Endothelial cell of umbilical vein (primary cell): ENCODE results near the gene ZNF268. TPM values are rescaled to one million over a fixed set of nuclear protein-coding genes. Genes with fewer than 3 reads are reported as not detected.

ENCODE experiments used
- BruUV-seq: library from RNA; stranded (reverse); fragments of 400-500 nt; replicated peaks from 2 replicates; lab custom pipeline; 2021; lab: Mats Ljungman, UMichigan
- CTCF ChIA-PET: fragments of 300-600, 350-600 bp; sonication (Branson Sonifier 250); formaldehyde crosslinking; loops from one replicate; lab custom pipeline; 2021; ENCODE audit warnings: antibody characterized with exemption, inconsistent platforms; lab: Charles Lee
- POLR2A ChIA-PET: fragments of 300-600, 350-600 bp; sonication (Branson Sonifier 250); formaldehyde crosslinking; loops from one replicate; lab custom pipeline; 2021; ENCODE audit warnings: antibody characterized with exemption, inconsistent platforms; lab: Charles Lee
- DNase-seq: peaks from one replicate; pipeline ENCODE4 v3.0.0-alpha.2; 2011; ENCODE audit warnings: low read depth, low spot score
- FAIRE-seq: peaks from 2 replicates; lab custom pipeline; 2011; peaks lifted over from hg19 to GRCh38; lab: Jason Lieb, UNC
- H2AFZ ChIP-seq: 2 replicates; pipeline ENCODE4 v1.6.0; 2012; ENCODE audit warnings: low read depth, low read length, control low read depth, inconsistent platforms
- H3K27ac ChIP-seq: 2 replicates; pipeline ENCODE4 v1.5.1; 2011; ENCODE audit warnings: low read depth, mild to moderate bottlenecking, control low read depth, low read length, moderate library complexity; ENCODE audit not compliant: insufficient read depth
- H3K27me3 ChIP-seq, 2 experiments: 2 replicates each; pipeline versions ENCODE4 v1.6.0 to v1.6.1; 2011; ENCODE audit warnings: low read length in 2 of 2, mixed read lengths in 1 of 2; ENCODE audit not compliant: control insufficient read depth in 2 of 2, insufficient read depth in 2 of 2
- H3K36me3 ChIP-seq, 2 experiments: 2 replicates in 1 of 2; 3 replicates in 1 of 2; pipeline ENCODE4 v1.5.1; 2011; ENCODE audit warnings: low read length in 2 of 2, mild to moderate bottlenecking in 1 of 2, moderate library complexity in 1 of 2; ENCODE audit not compliant: control insufficient read depth in 2 of 2, insufficient read depth in 2 of 2; ENCODE audit errors: extremely low read depth in 1 of 2
- H3K4me1 ChIP-seq: 3 replicates; pipeline ENCODE4 v1.5.1; 2011; ENCODE audit warnings: mild to moderate bottlenecking, low read length; ENCODE audit not compliant: control insufficient read depth, insufficient read depth; ENCODE audit errors: extremely low read depth
- H3K4me2 ChIP-seq: 2 replicates; pipeline ENCODE4 v1.6.1; 2011; ENCODE audit warnings: low read length, control low read depth, mixed read lengths; ENCODE audit not compliant: insufficient read depth
- H3K4me3 ChIP-seq, 3 experiments: fragments of 200-600 bp in 1 of 3; sonication (generic), shearing (Covaris generic) in 1 of 3; replicated peaks in 1 of 3; 2 replicates each; pipeline ENCODE4 v1.5.1; 2011 to 2016; ENCODE audit warnings: control low read depth in 3 of 3, low read length in 3 of 3, mild to moderate bottlenecking in 2 of 3, inconsistent platforms in 1 of 3, low read depth in 1 of 3, moderate library complexity in 1 of 3; ENCODE audit not compliant: insufficient read depth in 1 of 3
- H3K79me2 ChIP-seq: 2 replicates; pipeline ENCODE4 v1.6.0; 2012; ENCODE audit warnings: low read length, inconsistent platforms; ENCODE audit not compliant: control insufficient read depth, insufficient read depth
- H3K9ac ChIP-seq: replicated peaks from 2 replicates; pipeline ENCODE3; 2011; ENCODE audit warnings: low read length, control low read depth; ENCODE audit not compliant: insufficient read depth; ENCODE audit errors: extremely low read depth
- H3K9me1 ChIP-seq: replicated peaks from 3 replicates; pipeline ENCODE4 v1.6.0; 2011; ENCODE audit warnings: mild to moderate bottlenecking, low read length; ENCODE audit not compliant: control insufficient read depth, insufficient read depth; ENCODE audit errors: extremely low read depth
- H3K9me3 ChIP-seq: replicated peaks from 2 replicates; pipeline ENCODE4 v1.5.1; 2012; ENCODE audit warnings: low read length, inconsistent platforms; ENCODE audit not compliant: control insufficient read depth, insufficient read depth
- H4K20me1 ChIP-seq: replicated peaks from 2 replicates; pipeline ENCODE3; 2011; ENCODE audit warnings: mild to moderate bottlenecking, low read length; ENCODE audit not compliant: control insufficient read depth, insufficient read depth; ENCODE audit errors: extremely low read depth
- CTCF ChIP-seq, 2 donors: IDR thresholded peaks; 1 replicate in 1 of 2; 2 replicates in 1 of 2; pipeline ENCODE4 v1.5.1; 2011; ENCODE audit warnings: low read length in 2 of 2, mild to moderate bottlenecking in 2 of 2, moderate library complexity in 2 of 2, control low read depth in 1 of 2, inconsistent platforms in 1 of 2, low read depth in 1 of 2; ENCODE audit not compliant: insufficient read depth in 1 of 2; ENCODE audit errors: extremely low read depth in 1 of 2
- EZH2 ChIP-seq: IDR thresholded peaks from 2 replicates; pipeline ENCODE4 v1.6.1; 2012; ENCODE audit warnings: borderline replicate concordance, low read depth, mild to moderate bottlenecking, moderate library complexity, low read length, inconsistent platforms; ENCODE audit not compliant: severe bottlenecking
- FOS ChIP-seq: IDR thresholded peaks from 2 replicates; pipeline ENCODE4 v1.6.1; 2011; ENCODE audit warnings: mild to moderate bottlenecking, low read length, moderate library complexity, borderline replicate concordance; ENCODE audit not compliant: insufficient read depth
- GATA2 ChIP-seq: IDR thresholded peaks from 2 replicates; pipeline ENCODE4 v1.7.0; 2011; ENCODE audit warnings: low read depth, mild to moderate bottlenecking, moderate library complexity, mixed read lengths, low read length; ENCODE audit not compliant: insufficient read length, insufficient read depth
- JUN ChIP-seq: IDR thresholded peaks from 2 replicates; pipeline ENCODE4 v1.6.1; 2011; ENCODE audit warnings: borderline replicate concordance, low read depth; ENCODE audit not compliant: insufficient read length, insufficient read depth
- MAX ChIP-seq: IDR thresholded peaks from 2 replicates; pipeline ENCODE4 v1.6.1; 2011; ENCODE audit not compliant: insufficient read depth, insufficient read length
- MYC ChIP-seq: IDR thresholded peaks from one replicate; pipeline ENCODE4 v1.6.1; 2011; ENCODE audit warnings: mild to moderate bottlenecking, low read depth, low read length
- POLR2A ChIP-seq: IDR thresholded peaks from 2 replicates; pipeline ENCODE4 v1.6.1; 2012; ENCODE audit warnings: low read depth, mild to moderate bottlenecking, control low read depth, low read length
- POLR2AphosphoS5 ChIP-seq: IDR thresholded peaks from 2 replicates; pipeline ENCODE4 v1.6.1; 2012; ENCODE audit warnings: low read depth, mild to moderate bottlenecking, control low read depth, low read length, moderate library complexity; ENCODE audit not compliant: insufficient read depth
- dilution Hi-C: fragments of 300-500 bp; cut with MboI; formaldehyde crosslinking; loops from one replicate; pipeline ENCODE4 v1.15.0; 2019; ENCODE audit warnings: low sequenced_read_pairs; ENCODE audit not compliant: extremely low pct_ligation_motif_present
- intact Hi-C: fragments of 100-400 bp; cut with micrococcal nuclease; formaldehyde crosslinking; loops from one replicate; pipeline ENCODE4 v1.10.0; 2022
- polyA plus RNA-seq, 4 experiments: library from polyadenylated mRNA; depleted of rRNA in 3 of 4; stranded (reverse) in 3 of 4; unstranded in 1 of 4; fragments of >200 nt; gene quantifications; 2 replicates each; pipeline versions ENCODE4 v1.2.1 to v1.2.3, GENCODE V29; 2011 to 2012; ENCODE audit warnings: missing spikeins in 1 of 4
- small RNA-seq: library from RNA; depleted of rRNA; stranded (forward); fragments of <200 nt; gene quantifications from one replicate; pipeline ENCODE3, GENCODE V24; 2012; ENCODE audit warnings: low replicate concordance, low read depth; ENCODE audit not compliant: insufficient read depth, insufficient read length
- total RNA-seq: library from RNA; stranded (reverse); gene quantifications from 2 replicates; pipeline ENCODE4 v1.2.3, GENCODE V29; 2021

Gene ZNF268
- total and polyA plus RNA-seq, 2 donors (not counting 3 experiments of a cell fraction or from before 2014, with no cell fraction given), result 7.7 to 17.3 TPM

DNA sequence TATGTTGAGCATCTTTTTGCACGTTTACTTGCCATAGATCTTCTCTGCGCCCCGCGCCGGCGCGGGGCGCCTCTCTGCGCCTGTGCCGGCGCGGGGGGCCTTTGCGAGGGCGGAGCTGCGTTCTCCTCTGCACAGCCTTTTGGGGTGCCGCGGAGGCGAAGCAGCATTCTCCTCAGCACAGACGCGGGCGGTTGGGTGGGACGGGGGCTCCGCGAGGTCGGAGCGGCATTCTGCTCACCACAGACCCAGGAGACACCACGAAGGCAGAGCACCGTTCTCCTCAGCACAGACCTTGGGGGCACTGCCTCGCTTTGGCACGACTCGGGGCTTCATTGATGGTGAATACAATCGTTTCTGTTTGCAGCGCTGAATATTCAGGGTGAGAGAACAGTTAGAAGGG, 82.9 kb downstream of the ZNF268 start:
- CTCF ChIA-PET, result no interaction called here
- no peak for FAIRE-seq
- no peak for TF ChIP-seq GATA2
- no peak for TF ChIP-seq JUN
- no peak for TF ChIP-seq MAX
- TF ChIP-seq CTCF (IDR thresholded peaks at IDR 0.05; ENCODE audit: extremely low read depth in 1 of 2, insufficient read depth in 1 of 2, low read depth in 1 of 2, low read length in 2 of 2), result no peak
- TF ChIP-seq FOS, result no peak
- TF ChIP-seq POLR2A, result no peak
- TF ChIP-seq MYC, result no peak
- no peak for TF ChIP-seq EZH2
- no peak for TF ChIP-seq POLR2AphosphoS5

More for the DNA sequence above, 82.9 kb downstream of the ZNF268 start:
- no peaks in the 10 kb centered on the region for H3K9me1 ChIP-seq
- no peaks in the 10 kb centered on the region for H3K36me3 ChIP-seq
- POLR2A ChIA-PET, result no interaction called here
- no peak overlapping the region for H3K9ac ChIP-seq
- no TSS peak for BruUV-seq
- no peaks in the 10 kb centered on the region for H4K20me1 ChIP-seq
- no peaks in the 10 kb centered on the region for H3K4me1 ChIP-seq
- no peak for DNase-seq
- no peak overlapping the region for H3K4me2 ChIP-seq
- H3K79me2 ChIP-seq, result no peaks in the 10 kb centered on the region
- dilution Hi-C loops, result no loop called here
- H2AFZ ChIP-seq, result no peak overlapping the region
- no peaks in the 10 kb centered on the region for H3K9me3 ChIP-seq
- no peak overlapping the region for H3K27ac ChIP-seq
- intact Hi-C loops, result no loop called here
- H3K4me3 ChIP-seq, result no peak overlapping the region
- H3K27me3 ChIP-seq, result no peaks in the 10 kb centered on the region

Small RNA genes lying within 50 kb of the gene (small RNA-seq; reads per million reads assigned to genes)
- gene RF00019, result not detected
- gene RNU6-717P, result not detected

Other genes with a start within 250 kb of the ZNF268 start
- 11.0 and 11.3 TPM in 2 replicates for gene ZNF605, start 225.2 kb upstream of the ZNF268 start, total RNA-seq
- gene ZNF605, start 225.2 kb upstream of the ZNF268 start, polyA plus RNA-seq, result 2.4 TPM in 2 replicates
- 9.7 and 11.1 TPM in 2 replicates for gene ZNF26, start 195.1 kb upstream of the ZNF268 start, total RNA-seq
- 5.9 and 7.1 TPM in 2 replicates for gene ZNF26, start 195.1 kb upstream of the ZNF268 start, polyA plus RNA-seq
- 26.0 TPM in 2 replicates for gene ZNF84, start 144.0 kb upstream of the ZNF268 start, total RNA-seq
- gene ZNF84, start 144.0 kb upstream of the ZNF268 start, polyA plus RNA-seq, result 8.8 and 9.0 TPM in 2 replicates
- 10.5 and 11.9 TPM in 2 replicates for gene ZNF140, start 100.6 kb upstream of the ZNF268 start, total RNA-seq
- gene ZNF140, start 100.6 kb upstream of the ZNF268 start, polyA plus RNA-seq, result 7.6 and 8.9 TPM in 2 replicates
- gene ZNF891, start 51.2 kb upstream of the ZNF268 start, total RNA-seq, result 1.2 and 1.5 TPM in 2 replicates
- gene ZNF891, start 51.2 kb upstream of the ZNF268 start, polyA plus RNA-seq, result 0.29 and 0.32 TPM in 2 replicates
- 4.4 and 5.8 TPM in 2 replicates for gene ZNF10, start 50.9 kb upstream of the ZNF268 start, total RNA-seq
- gene ZNF10, start 50.9 kb upstream of the ZNF268 start, polyA plus RNA-seq, result 1.6 and 3.7 TPM in 2 replicates
- not detected in 2 replicates for gene ANHX, start 54.4 kb downstream of the ZNF268 start, total RNA-seq
- gene ANHX, start 54.4 kb downstream of the ZNF268 start, polyA plus RNA-seq, result not detected in 2 replicates